MM.1S (cell line): ENCODE data around the gene FXYD7.

Source experiments
- DNase-seq: peaks from one replicate; pipeline ENCODE4 v3.0.0-alpha.2; 2015
- H2AFZ ChIP-seq: fragments of 300-600 bp; sonication (generic); 2 replicates; pipeline ENCODE4 v1.6.0; 2016; ENCODE audit warnings: antibody characterized with exemption, low read length
- H3F3A ChIP-seq: fragments of 300-600 bp; sonication (generic); 2 replicates; pipeline ENCODE4 v1.6.1; 2016; ENCODE audit warnings: mild to moderate bottlenecking, antibody characterized with exemption, low read length, moderate library complexity, mixed read lengths; ENCODE audit not compliant: insufficient read depth
- H3K27ac ChIP-seq: fragments of 300-600 bp; sonication (generic); 2 replicates; pipeline ENCODE4 v1.5.1; 2016; ENCODE audit warnings: mild to moderate bottlenecking, low read length
- H3K27me3 ChIP-seq: fragments of 300-600 bp; sonication (generic); replicated peaks from 2 replicates; pipeline ENCODE4 v1.6.0; 2016; ENCODE audit warnings: low read length; ENCODE audit not compliant: insufficient read depth
- H3K36me3 ChIP-seq: fragments of 300-600 bp; sonication (generic); replicated peaks from 2 replicates; pipeline ENCODE4 v1.6.1; 2016; ENCODE audit warnings: mild to moderate bottlenecking, low read length, mixed read lengths; ENCODE audit not compliant: insufficient read depth
- H3K4me1 ChIP-seq: fragments of 300-600 bp; sonication (generic); 2 replicates; pipeline ENCODE4 v1.6.1; 2016; ENCODE audit warnings: low read length, mixed read lengths
- H3K4me2 ChIP-seq: fragments of 300-600 bp; sonication (generic); 2 replicates; pipeline ENCODE4 v1.6.0; 2016; ENCODE audit warnings: low read depth, low read length
- H3K4me3 ChIP-seq: fragments of 300-600 bp; sonication (generic); 2 replicates; pipeline ENCODE4 v1.5.1; 2016; ENCODE audit warnings: low read length, mixed read lengths
- H3K79me2 ChIP-seq: fragments of 300-600 bp; sonication (generic); 2 replicates; pipeline ENCODE4 v1.6.1; 2016; ENCODE audit warnings: mixed run types, low read length, mixed read lengths
- H3K9ac ChIP-seq: fragments of 300-600 bp; sonication (generic); 2 replicates; pipeline ENCODE4 v1.6.1; 2016; ENCODE audit warnings: low read length, mixed read lengths
- H3K9me2 ChIP-seq: fragments of 300-600 bp; sonication (generic); replicated peaks from 2 replicates; pipeline ENCODE4 v1.6.1; 2016; ENCODE audit warnings: mild to moderate bottlenecking, low read length, mixed read lengths; ENCODE audit not compliant: insufficient read depth
- H3K9me3 ChIP-seq: fragments of 300-600 bp; sonication (generic); replicated peaks from 2 replicates; pipeline ENCODE4 v1.6.1; 2016; ENCODE audit warnings: mild to moderate bottlenecking, low read length, mixed read lengths; ENCODE audit not compliant: insufficient read depth
- H4K20me1 ChIP-seq: fragments of 300-600 bp; sonication (generic); 2 replicates; pipeline ENCODE4 v1.6.1; 2016; ENCODE audit warnings: mild to moderate bottlenecking, low read length, moderate library complexity, mixed read lengths; ENCODE audit not compliant: insufficient read depth
- CTCF ChIP-seq: fragments of 300-600 bp; sonication (generic); IDR thresholded peaks from 2 replicates; pipeline ENCODE4 v1.5.1; 2016; ENCODE audit warnings: antibody characterized with exemption, low read length, mixed read lengths
- EZH2 ChIP-seq: fragments of 300-600 bp; sonication (generic); optimal IDR thresholded peaks from 2 replicates; pipeline ENCODE3; 2017; ENCODE audit warnings: low read depth, mild to moderate bottlenecking, antibody characterized with exemption, low read length, mixed read lengths
- EZH2phosphoT487 ChIP-seq: fragments of 300-600 bp; sonication (generic); IDR thresholded peaks from 2 replicates; pipeline ENCODE4 v1.6.1; 2018; ENCODE audit warnings: antibody characterized with exemption, low read length

The FXYD7 gene

DNA sequence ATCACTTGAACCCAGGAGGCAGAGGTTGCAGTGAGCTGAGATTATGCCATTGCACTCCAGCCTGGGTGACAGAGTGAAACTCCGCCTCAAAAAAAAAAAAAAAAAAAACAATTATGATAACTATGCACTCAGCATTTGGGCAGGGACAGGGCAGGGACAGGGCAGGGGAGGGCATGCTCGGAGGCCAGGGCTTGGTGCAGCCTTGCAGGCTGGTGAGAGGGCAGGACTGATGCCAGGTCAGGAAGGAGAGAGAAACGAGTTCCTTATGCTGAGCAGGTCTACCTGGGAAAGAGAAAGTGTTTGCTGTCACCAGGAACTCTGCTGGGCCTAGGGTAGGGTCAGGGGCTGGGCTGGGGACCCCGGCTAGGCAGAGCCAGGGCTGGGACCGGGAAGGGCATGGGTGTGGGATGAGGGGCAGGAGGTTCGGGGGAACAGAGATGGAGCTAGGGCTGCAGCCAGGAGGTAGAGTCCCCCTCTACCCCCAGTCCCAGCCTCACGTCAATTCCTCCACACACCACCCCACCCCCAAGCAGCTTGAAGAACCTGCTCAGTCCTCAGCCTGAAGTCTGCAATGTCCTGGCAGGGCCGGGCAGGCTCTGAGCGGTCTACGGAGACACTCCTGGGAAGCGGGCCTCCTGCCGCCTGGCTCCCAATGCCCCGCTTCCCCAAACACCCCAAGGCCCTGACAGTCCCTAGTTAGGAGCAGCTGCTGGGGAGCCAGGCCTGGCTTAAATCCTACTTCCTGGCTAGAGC, 24.6 kb upstream of the FXYD7 start:
- Histone ChIP-seq H3K27me3 (peaks cover 74% of the 10 kb centered on the region), H3K4me2 (no peak overlapping the region), H3K9ac (no peak overlapping the region), H3K4me3 (no peak overlapping the region), H4K20me1 (no peaks in the 10 kb centered on the region), H2AFZ (no peak overlapping the region), H3K9me2 (no peaks in the 10 kb centered on the region), H3K27ac (no peak overlapping the region), H3K9me3 (no peaks in the 10 kb centered on the region), H3K4me1 (no peaks in the 10 kb centered on the region), H3K79me2 (no peaks in the 10 kb centered on the region), H3F3A (no peaks in the 10 kb centered on the region), H3K36me3 (no peaks in the 10 kb centered on the region)
- no peak for DNase-seq
- TF ChIP-seq EZH2 (no peak), CTCF (no peak), EZH2phosphoT487 (no peak)

DNA sequence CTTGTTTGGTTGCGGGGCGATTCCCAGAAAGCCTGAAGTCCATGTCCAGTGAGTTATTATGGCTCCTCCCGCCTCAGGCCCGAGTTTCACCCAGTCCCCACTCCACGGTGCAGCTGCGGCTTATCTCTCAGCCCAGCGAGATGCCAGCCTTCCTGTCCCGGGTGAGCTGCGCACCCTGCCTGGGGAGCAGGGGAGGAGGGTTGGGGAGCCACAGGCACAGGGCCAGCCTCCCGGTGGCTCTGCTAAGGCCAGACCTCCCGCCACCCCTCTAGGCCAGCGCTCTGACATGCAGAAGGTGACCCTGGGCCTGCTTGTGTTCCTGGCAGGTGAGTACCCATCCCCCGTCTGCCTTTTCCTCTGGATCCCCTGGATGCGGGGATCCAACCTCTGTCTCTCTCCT, 24.0 kb upstream of the FXYD7 start:
- Histone ChIP-seq H3K79me2 (no peaks in the 10 kb centered on the region), H2AFZ (no peak overlapping the region)

GRCh38 chr19:35119578-35120155, 23.4 kb upstream of the FXYD7 start:
- H2AFZ ChIP-seq, result no peak overlapping the region
- H3K4me2 ChIP-seq, result no peak overlapping the region
- peaks cover 76% of the 10 kb centered on the region for H3K27me3 ChIP-seq
- no peaks in the 10 kb centered on the region for H3F3A ChIP-seq
- TF ChIP-seq EZH2phosphoT487 (no peak), EZH2 (no peak), CTCF (no peak)
- no peak overlapping the region for H3K9ac ChIP-seq
- H3K9me2 ChIP-seq, result no peaks in the 10 kb centered on the region
- H3K79me2 ChIP-seq, result no peaks in the 10 kb centered on the region
- H3K9me3 ChIP-seq, result no peaks in the 10 kb centered on the region
- no peak for DNase-seq
- peaks cover 4% of the 10 kb centered on the region for H3K4me1 ChIP-seq
- H3K36me3 ChIP-seq, result no peaks in the 10 kb centered on the region
- H4K20me1 ChIP-seq, result no peaks in the 10 kb centered on the region
- no peak overlapping the region for H3K4me3 ChIP-seq
- H3K27ac ChIP-seq, result no peak overlapping the region

More for the DNA sequence above, 24.0 kb upstream of the FXYD7 start:
- H3K36me3 ChIP-seq, result no peaks in the 10 kb centered on the region
- H3K4me3 ChIP-seq, result no peak overlapping the region
- H3K9me2 ChIP-seq, result no peaks in the 10 kb centered on the region
- no peak overlapping the region for H3K9ac ChIP-seq
- 0 out of 2 replicates have a peak, but pooled peaks cover under 1% of the 10 kb centered on the region for H3K4me1 ChIP-seq
- DNase-seq, result no peak
- TF ChIP-seq EZH2phosphoT487 (no peak), EZH2 (no peak), CTCF (no peak)
- H3K27ac ChIP-seq, result no peak overlapping the region
- H3K27me3 ChIP-seq, result peaks cover 76% of the 10 kb centered on the region
- no peaks in the 10 kb centered on the region for H3F3A ChIP-seq
- H4K20me1 ChIP-seq, result no peaks in the 10 kb centered on the region
- H3K9me3 ChIP-seq, result no peaks in the 10 kb centered on the region
- no peak overlapping the region for H3K4me2 ChIP-seq
